ENCODE data around the gene CTNNA2. TPM values are rescaled to one million over a fixed set of nuclear protein-coding genes. Genes with fewer than 3 reads are reported as not detected.

Gene CTNNA2
- not detected in 2 replicates for total RNA-seq

DNA sequence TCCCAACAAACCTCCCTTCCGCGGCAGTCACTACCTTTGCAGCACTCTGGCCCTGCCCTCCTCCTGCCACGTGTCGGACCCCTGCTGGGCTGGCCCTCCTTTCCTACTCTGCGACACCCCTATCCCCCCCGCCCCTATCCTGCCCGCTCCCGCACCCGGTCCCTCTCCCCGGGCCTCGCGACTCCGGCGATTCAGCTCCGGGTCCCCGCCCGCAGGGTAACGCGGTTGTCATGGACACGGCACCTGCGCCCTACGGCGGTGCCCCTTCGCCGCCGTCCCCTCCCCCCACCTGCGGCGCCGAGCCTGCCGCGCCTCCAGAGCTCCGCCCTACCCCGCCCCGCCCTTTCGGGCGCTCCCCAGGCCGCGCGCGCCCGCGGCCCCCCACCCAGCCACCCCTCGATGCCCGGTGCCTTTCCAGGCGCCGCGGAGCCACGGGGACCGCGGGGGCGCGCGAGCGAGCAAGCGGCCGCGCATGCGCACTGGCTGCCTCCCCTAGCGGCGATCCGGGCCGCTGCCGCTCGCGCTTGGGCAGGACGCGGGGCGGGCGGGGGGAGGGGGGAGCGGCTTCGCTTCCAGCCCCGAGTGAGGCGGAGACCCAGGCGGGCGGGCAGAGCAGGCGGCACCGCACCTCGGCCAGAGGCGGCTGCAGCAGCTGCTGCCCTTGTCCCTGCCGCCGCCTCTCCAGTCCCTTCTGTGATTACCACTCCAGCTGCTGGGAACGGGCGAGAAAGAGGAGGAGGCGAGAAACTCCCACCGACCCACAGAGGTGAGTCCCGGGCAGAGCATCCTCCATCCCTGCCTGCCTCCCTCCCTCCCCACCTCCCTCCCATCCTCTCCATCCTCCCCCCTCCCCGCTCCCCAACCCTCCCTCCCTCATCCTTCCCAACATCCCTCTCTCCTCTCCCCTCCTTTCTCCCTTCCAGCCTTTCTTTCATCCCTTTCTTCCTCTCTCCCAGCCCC is at the start of gene CTNNA2:
TSS of gene CTNNA2 (plus strand) at position 610 of the 960 bp plus-strand sequence.

DNA sequence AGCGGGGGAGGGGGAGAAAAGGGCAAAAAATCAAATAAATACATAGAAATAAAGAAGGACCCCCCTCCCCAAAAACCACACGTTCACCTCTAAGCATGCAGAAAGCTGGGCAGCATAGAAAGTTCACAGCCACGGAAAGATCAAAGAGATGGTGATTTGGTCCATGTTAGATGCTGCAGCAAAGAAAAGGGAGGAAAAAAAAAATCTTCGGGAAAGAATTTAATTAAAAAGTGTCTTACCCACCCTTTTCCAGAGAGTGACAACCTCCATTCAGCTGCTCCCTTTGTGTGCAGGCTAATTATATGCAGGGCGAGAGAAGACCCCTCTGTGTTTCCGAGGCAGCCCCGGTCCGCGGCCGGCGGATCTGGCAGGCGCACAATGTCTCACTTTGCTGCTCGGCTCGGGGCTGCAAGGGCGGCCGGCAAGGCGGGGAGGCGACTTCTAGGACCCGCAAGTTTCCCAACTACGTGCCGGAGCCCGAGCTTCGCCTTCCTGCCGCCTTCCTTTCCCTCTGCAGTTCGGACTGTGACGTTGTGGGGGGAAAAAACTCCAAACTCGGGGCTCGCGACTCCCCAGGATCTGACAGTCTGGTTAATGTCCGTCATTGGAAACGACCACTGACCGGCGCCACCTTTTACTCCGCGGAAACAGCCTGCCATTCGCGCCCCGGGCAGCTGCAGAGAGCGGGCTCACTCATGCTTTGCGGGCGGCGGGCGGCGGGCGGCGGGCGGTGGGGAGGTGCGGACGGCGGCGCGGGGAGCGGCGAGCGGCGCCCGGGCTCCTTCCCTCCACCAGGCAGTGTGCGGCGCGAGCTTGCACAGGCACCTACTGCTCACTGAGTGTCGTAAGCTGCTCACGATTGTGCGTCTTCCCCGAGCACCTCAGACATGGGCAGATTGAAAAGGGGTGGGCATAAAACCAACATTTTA is 791.3 kb downstream of the CTNNA2 start, which contains the start of gene LRRTM1:
TSS of gene LRRTM1 (minus strand) at position 844 of the 929 bp plus-strand sequence. CDS start 933 bp downstream, outside the sequence.

All from hair follicular keratinocyte (primary cell).